ENCODE measurements around the gene KANK4. TPM values are rescaled to one million over a fixed set of nuclear protein-coding genes. Genes with fewer than 3 reads are reported as not detected.
"Not testable (repeated sequence)": the region's sequence is repeated elsewhere in the genome, so short reads cannot be mapped to it uniquely, and the experiment has no call there.

Gene KANK4
- total and polyA plus RNA-seq, 2 of the 8 experiments (the other 6 are each of a cell fraction or from before 2014, with no cell fraction given): 0.22 to 0.26 TPM

- ChIA-PET POLR2A (ENCODE audit: partially characterized antibody) (interaction anchor here (1.5 to 4.6 kb wide), 6 partner anchors 9 to 22 kb away, joined by 3 to 28 read pairs (median 8); no protein-coding TSS in a partner anchor), CTCF (ENCODE audit: partially characterized antibody) (interaction anchor here (1.0 kb wide), 1 partner anchor 170 kb away, joined by 3 read pairs; no protein-coding TSS in a partner anchor)
- H4K5ac ChIP-seq (ENCODE audit: insufficient read length, low read depth, low read length); H4K20me1 ChIP-seq (replicated peaks in 1 of 2; ENCODE audit: control insufficient read depth in 1 of 2, insufficient read depth in 2 of 2, low read length in 2 of 2); H3K18ac ChIP-seq (ENCODE audit: extremely low read depth, low read length); H4K91ac ChIP-seq (replicated peaks; ENCODE audit: insufficient read length, low read length); H3K9ac ChIP-seq (replicated peaks in 1 of 4; ENCODE audit: extremely low read depth in 1 of 4, low read depth in 3 of 4, low read length in 3 of 4); H3K27me3 ChIP-seq (replicated peaks in 1 of 4; ENCODE audit: control insufficient read depth in 3 of 4, extremely low read depth in 1 of 4, insufficient read depth in 3 of 4, low read length in 3 of 4); H3K4me2 ChIP-seq (ENCODE audit: insufficient read depth in 1 of 2, low read depth in 2 of 2, low read length in 2 of 2); H3K23me2 ChIP-seq (ENCODE audit: low read depth, low read length); FAIRE-seq; H3K4ac ChIP-seq (replicated peaks; ENCODE audit: insufficient read length, low read depth, low read length); H3K4me3 ChIP-seq (ENCODE audit: extremely low read depth in 1 of 4, insufficient read depth in 2 of 4, low read depth in 3 of 4, low read length in 4 of 4); H4K8ac ChIP-seq (ENCODE audit: extremely low read depth, insufficient read depth, low read length); H3K23ac ChIP-seq (ENCODE audit: insufficient read length); H3K14ac ChIP-seq (ENCODE audit: insufficient read length); H3K56ac ChIP-seq (replicated peaks; ENCODE audit: insufficient read length, low read depth, low read length); H3K79me1 ChIP-seq (ENCODE audit: low read depth, low read length); H2AFZ ChIP-seq (ENCODE audit: low read length); H2BK12ac ChIP-seq (ENCODE audit: low read depth, low read length); DNase-seq (ENCODE audit: low read depth in 1 of 2, low spot score in 2 of 2); H2AK5ac ChIP-seq (ENCODE audit: low read depth, low read length); H2BK5ac ChIP-seq (ENCODE audit: low read depth, low read length); H2BK120ac ChIP-seq (replicated peaks; ENCODE audit: low read depth, low read length); H2BK15ac ChIP-seq (ENCODE audit: low read length); H3K9me3 ChIP-seq (ENCODE audit: insufficient read depth in 2 of 2, low read depth in 1 of 2, low read length in 1 of 2); H3K79me2 ChIP-seq (ENCODE audit: control insufficient read depth in 1 of 2, insufficient read depth in 2 of 2, low read length in 2 of 2); H3K4me1 ChIP-seq (replicated peaks in 1 of 4; ENCODE audit: control insufficient read depth in 3 of 4, insufficient read depth in 4 of 4, low read length in 3 of 4); H3K27ac ChIP-seq (ENCODE audit: low read depth, low read length); H2BK20ac ChIP-seq (ENCODE audit: low read length): not testable (repeated sequence)
- WGBS, 2 experiments (ENCODE audit: extremely low coverage in 1 of 2, insufficient coverage in 1 of 2, insufficient read length in 1 of 2, insufficient replicate concordance in 2 of 2, low coverage in 1 of 2, low lambda C conversion rate in 2 of 2, missing lambda C conversion rate in 1 of 2): 93% methylated on average over 9 of the region's 9 CpGs; no CpG with 5 or more reads in 1 of the 2 experiments
- H3K36me3 ChIP-seq (ENCODE audit: control insufficient read depth in 2 of 4, insufficient read depth in 4 of 4, low read length in 3 of 4): peaks cover 0 to 32% (median 8%) of the 10 kb centered on the region in 4 experiments; a peak in 6 of 8 replicates
These were observed 98.8 kb downstream of the KANK4 start for GRCh38 chr1:62220456-62220855.

Data from H1 (cell line).